Tongue (tissue), 1 donor: ENCODE measurements around the gene KMT2A. TPM values are rescaled to one million over a fixed set of nuclear protein-coding genes. Genes with fewer than 3 reads are reported as not detected.

Experiments used
- total RNA-seq: library from RNA; depleted of rRNA; stranded (reverse); fragments of >200 nt; gene quantifications from one replicate; pipeline ENCODE4 v1.2.3, GENCODE V29; 2014

The KMT2A gene
- total RNA-seq, 1 donor from 2014 or later: 64.5 TPM

Other genes starting within 250 kb of the KMT2A start
- 9.7 TPM for gene JAML, start 211.5 kb upstream of the KMT2A start, total RNA-seq
- gene MPZL3, start 184.1 kb upstream of the KMT2A start, total RNA-seq: 3.0 TPM
- gene MPZL2, start 172.2 kb upstream of the KMT2A start, total RNA-seq: 27.2 TPM
- not detected for gene CD3E, start 131.8 kb upstream of the KMT2A start, total RNA-seq
- not detected for gene CD3D, start 93.8 kb upstream of the KMT2A start, total RNA-seq
- 1.1 TPM for gene CD3G, start 92.1 kb upstream of the KMT2A start, total RNA-seq
- 34.8 TPM for gene UBE4A, start 76.9 kb upstream of the KMT2A start, total RNA-seq
- gene ATP5MG, start 34.9 kb upstream of the KMT2A start, total RNA-seq: 77.5 TPM
- gene TTC36, start 91.0 kb downstream of the KMT2A start, total RNA-seq: 2.4 TPM
- 24.9 TPM for gene TMEM25, start 94.7 kb downstream of the KMT2A start, total RNA-seq
- gene IFT46, start 129.4 kb downstream of the KMT2A start, total RNA-seq: 23.2 TPM
- gene ARCN1, start 135.9 kb downstream of the KMT2A start, total RNA-seq: 128 TPM
- gene PHLDB1, start 171.1 kb downstream of the KMT2A start, total RNA-seq: 103 TPM
- not detected for gene TREH, start 243.2 kb downstream of the KMT2A start, total RNA-seq